CD4-positive, CD25-positive, alpha-beta regulatory T cell (primary cell): ENCODE results near the gene HAND1. TPM values are rescaled to one million over a fixed set of nuclear protein-coding genes. Genes with fewer than 3 reads are reported as not detected.
A peak's percentile ranks its signal among the peaks of the same experiment; 100 is the strongest.

ENCODE experiments used
- ATAC-seq, 2 donors: fragments of 150-1000 bp; cut with Tn5 transposase; one replicate each; pipeline ENCODE4 v1.10.0; 2021; ENCODE audit warnings: low read depth in 2 of 2, moderate number of reproducible peaks in 2 of 2, moderate library complexity in 1 of 2
- DNase-seq, 3 donors: peaks; one replicate each; pipeline versions ENCODE4 v3.0.0 to v3.0.0-alpha.2; 2012 to 2022; ENCODE audit warnings: mixed read lengths in 1 of 3
- H3K27ac ChIP-seq: one replicate; pipeline ENCODE4 v1.7.0; 2013; ENCODE audit warnings: mild to moderate bottlenecking, low read length; ENCODE audit not compliant: insufficient read depth, poor library complexity, severe bottlenecking
- H3K27me3 ChIP-seq: one replicate; pipeline ENCODE4 v1.7.0; 2013; ENCODE audit warnings: low read length; ENCODE audit not compliant: control insufficient read depth, insufficient read depth
- H3K36me3 ChIP-seq: one replicate; pipeline ENCODE4 v1.7.0; 2013; ENCODE audit warnings: mild to moderate bottlenecking, low read length, moderate library complexity; ENCODE audit not compliant: control insufficient read depth, insufficient read depth
- H3K4me1 ChIP-seq: 2 replicates; pipeline ENCODE4 v1.7.0; 2013; ENCODE audit warnings: mild to moderate bottlenecking, low read length; ENCODE audit not compliant: insufficient read depth, control insufficient read depth, poor library complexity, severe bottlenecking
- H3K4me3 ChIP-seq: one replicate; pipeline ENCODE4 v1.7.0; 2013; ENCODE audit warnings: low read depth, mild to moderate bottlenecking, low read length, moderate library complexity
- H3K9me3 ChIP-seq, 2 experiments: 1 replicate in 1 of 2; 2 replicates in 1 of 2; pipeline ENCODE4 v1.7.0; 2013; ENCODE audit warnings: low read length in 2 of 2, mild to moderate bottlenecking in 1 of 2, moderate library complexity in 1 of 2; ENCODE audit not compliant: control insufficient read depth in 2 of 2
- H3K27ac Mint-ChIP-seq, 3 donors: one replicate each; pipeline ENCODE4 v1.8.0; 2020 to 2022; ENCODE audit warnings: mild to moderate bottlenecking in 3 of 3, mixed read lengths in 3 of 3, moderate library complexity in 2 of 3
- H3K27me3 Mint-ChIP-seq: one replicate; pipeline ENCODE4 v1.8.0; 2022; ENCODE audit warnings: mild to moderate bottlenecking, mixed read lengths
- H3K36me3 Mint-ChIP-seq: one replicate; pipeline ENCODE4 v1.8.0; 2020; ENCODE audit warnings: mixed read lengths
- H3K4me1 Mint-ChIP-seq, 4 donors: one replicate each; pipeline ENCODE4 v1.8.0; 2020 to 2022; ENCODE audit warnings: mixed read lengths in 4 of 4, mild to moderate bottlenecking in 1 of 4
- H3K4me3 Mint-ChIP-seq, 4 donors: one replicate each; pipeline ENCODE4 v1.8.0; 2020 to 2022; ENCODE audit warnings: mild to moderate bottlenecking in 4 of 4, mixed read lengths in 4 of 4, moderate library complexity in 3 of 4
- H3K9me3 Mint-ChIP-seq, 7 donors: one replicate each; pipeline ENCODE4 v1.8.0; 2020 to 2022; ENCODE audit warnings: mixed read lengths in 7 of 7, mild to moderate bottlenecking in 3 of 7, moderate library complexity in 2 of 7
- polyA plus RNA-seq, 4 donors: library from polyadenylated mRNA; unstranded; fragments of 300-500 nt; fragmentation: Illumina TruSeq; gene quantifications; one replicate each; pipeline ENCODE4 v1.2.3, GENCODE V29; 2021
- total RNA-seq: library from RNA; stranded (reverse); gene quantifications from one replicate; pipeline ENCODE4 v1.2.3, GENCODE V29; 2022

Gene HAND1
- total and polyA plus RNA-seq, 5 donors from 2014 or later: not detected

- H3K36me3 ChIP-seq: no peaks in the 10 kb centered on the region
- H3K4me1 ChIP-seq: peaks cover 25% of the 10 kb centered on the region
- Mint-ChIP-seq H3K27ac (peak overlapping the region in 1 of 3 donors; percentile 50), H3K9me3 (peaks cover 0 to 6% (median 0%) of the 10 kb centered on the region in 7 donors), H3K4me3 (peak overlapping the region in 3 of 4 donors; percentile 23 to 53 (median 32)), H3K4me1 (peaks cover 0 to 27% (median 14%) of the 10 kb centered on the region in 4 donors), H3K27me3 (peaks cover 94% of the 10 kb centered on the region), H3K36me3 (no peaks in the 10 kb centered on the region)
- ATAC-seq: no peak
- DNase-seq: no peak
- no peaks in the 10 kb centered on the region for H3K9me3 ChIP-seq
- peaks cover 68% of the 10 kb centered on the region for H3K27me3 ChIP-seq
- H3K27ac ChIP-seq: no peak overlapping the region
- no peak overlapping the region for H3K4me3 ChIP-seq
Observed at GRCh38 chr5:154482528-154483449, 4.8 kb upstream of the HAND1 start.

- Histone ChIP-seq H3K4me3 (no peak overlapping the region), H3K36me3 (no peaks in the 10 kb centered on the region), H3K27me3 (peaks cover 69% of the 10 kb centered on the region), H3K27ac (no peak overlapping the region), H3K9me3 (no peaks in the 10 kb centered on the region), H3K4me1 (peaks cover 35% of the 10 kb centered on the region)
- Mint-ChIP-seq H3K4me1 (peaks cover 0 to 34% (median 17%) of the 10 kb centered on the region in 4 donors), H3K9me3 (peaks cover 0 to 9% (median 0%) of the 10 kb centered on the region in 7 donors), H3K36me3 (no peaks in the 10 kb centered on the region), H3K27ac (no peak overlapping the region), H3K4me3 (no peak overlapping the region), H3K27me3 (peaks cover 92% of the 10 kb centered on the region)
- DNase-seq: no peak
- ATAC-seq: no peak
Observed at GRCh38 chr5:154481584-154482381, 3.8 kb upstream of the HAND1 start.

- Mint-ChIP-seq H3K27ac (no peak overlapping the region), H3K36me3 (no peaks in the 10 kb centered on the region), H3K27me3 (peaks cover 92% of the 10 kb centered on the region), H3K4me1 (peaks cover 0 to 44% (median 20%) of the 10 kb centered on the region in 4 donors), H3K4me3 (no peak overlapping the region), H3K9me3 (peaks cover 0 to 9% (median 0%) of the 10 kb centered on the region in 7 donors)
- H3K36me3 ChIP-seq: no peaks in the 10 kb centered on the region
- H3K9me3 ChIP-seq: no peaks in the 10 kb centered on the region
- no peak for DNase-seq
- peaks cover 68% of the 10 kb centered on the region for H3K27me3 ChIP-seq
- no peak overlapping the region for H3K27ac ChIP-seq
- ATAC-seq: no peak
- H3K4me1 ChIP-seq: peaks cover 43% of the 10 kb centered on the region
- no peak overlapping the region for H3K4me3 ChIP-seq
Observed at GRCh38 chr5:154480847-154481246, 2.8 kb upstream of the HAND1 start.

- Mint-ChIP-seq H3K36me3 (no peaks in the 10 kb centered on the region), H3K9me3 (peaks cover 0 to 9% (median 0%) of the 10 kb centered on the region in 7 donors), H3K4me3 (no peak overlapping the region), H3K27me3 (peaks cover 92% of the 10 kb centered on the region), H3K27ac (peak overlapping the region in 1 of 3 donors; percentile 49), H3K4me1 (peaks cover 0 to 51% (median 25%) of the 10 kb centered on the region in 4 donors)
- H3K9me3 ChIP-seq: no peaks in the 10 kb centered on the region
- no peaks in the 10 kb centered on the region for H3K36me3 ChIP-seq
- no peak overlapping the region for H3K4me3 ChIP-seq
- DNase-seq: no peak
- H3K27ac ChIP-seq: no peak overlapping the region
- no peak for ATAC-seq
- peaks cover 64% of the 10 kb centered on the region for H3K27me3 ChIP-seq
- peaks cover 50% of the 10 kb centered on the region for H3K4me1 ChIP-seq
Observed at GRCh38 chr5:154479944-154480750, 2.1 kb upstream of the HAND1 start.

GRCh38 chr5:154479160-154479943, 1.3 kb upstream of the HAND1 start:
- Histone ChIP-seq H3K27me3 (peaks cover 65% of the 10 kb centered on the region), H3K27ac (no peak overlapping the region), H3K9me3 (no peaks in the 10 kb centered on the region), H3K4me3 (no peak overlapping the region), H3K36me3 (no peaks in the 10 kb centered on the region), H3K4me1 (peaks cover 57% of the 10 kb centered on the region)
- Mint-ChIP-seq H3K4me3 (peak overlapping the region in 3 of 4 donors; percentile 62 to 84 (median 70)), H3K4me1 (peaks cover 0 to 59% (median 33%) of the 10 kb centered on the region in 4 donors), H3K36me3 (no peaks in the 10 kb centered on the region), H3K27me3 (peaks cover 92% of the 10 kb centered on the region), H3K9me3 (peaks cover 0 to 10% (median 0%) of the 10 kb centered on the region in 7 donors), H3K27ac (peak overlapping the region in 1 of 3 donors; percentile 49)
- ATAC-seq (no peak), DNase-seq (no peak)

GRCh38 chr5:154478752-154479159, 729 bp upstream of the HAND1 start:
- Histone ChIP-seq H3K4me1 (peaks cover 59% of the 10 kb centered on the region), H3K9me3 (no peaks in the 10 kb centered on the region), H3K27me3 (peaks cover 65% of the 10 kb centered on the region), H3K36me3 (no peaks in the 10 kb centered on the region), H3K27ac (no peak overlapping the region), H3K4me3 (no peak overlapping the region)
- ATAC-seq (no peak), DNase-seq (no peak)
- no peak overlapping the region for H3K27ac Mint-ChIP-seq
- H3K4me1 Mint-ChIP-seq: peaks cover 0 to 61% (median 34%) of the 10 kb centered on the region in 4 donors
- no peak overlapping the region for H3K4me3 Mint-ChIP-seq
- peaks cover 0 to 10% (median 0%) of the 10 kb centered on the region in 7 donors for H3K9me3 Mint-ChIP-seq
- peaks cover 92% of the 10 kb centered on the region for H3K27me3 Mint-ChIP-seq
- H3K36me3 Mint-ChIP-seq: no peaks in the 10 kb centered on the region
